H1 (cell line): Measurements from ENCODE around the gene NPHP4. TPM values are rescaled to one million over a fixed set of nuclear protein-coding genes. Genes with fewer than 3 reads are reported as not detected.

Experiments
- KDM1A ChIP-seq: fragments of 200-600, 300-600 bp; sonication (generic); IDR thresholded peaks from 2 replicates; pipeline ENCODE4 v1.7.1; 2016; ENCODE audit warnings: mild to moderate bottlenecking, low read length, borderline replicate concordance
- TAF7 ChIP-seq: optimal IDR thresholded peaks from 2 replicates; pipeline ENCODE3; 2011; ENCODE audit warnings: low read depth, mild to moderate bottlenecking, inconsistent platforms, low read length, moderate library complexity, borderline replicate concordance
- polyA plus RNA-seq, 7 experiments: library from polyadenylated mRNA; depleted of rRNA in 3 of 7; stranded (reverse) in 5 of 7; unstranded in 2 of 7; fragments of >200 nt in 5 of 7; fragments of 200-250 nt in 2 of 7; gene quantifications; 1 replicate in 5 of 7; 2 replicates in 1 of 7; 4 replicates in 1 of 7; pipeline versions ENCODE4 v1.2.1 to v1.2.3, GENCODE V29; 2011 to 2013; ENCODE audit warnings: missing spikeins in 2 of 7, mixed read lengths in 2 of 7
- total RNA-seq: library from RNA; stranded (reverse); fragmentation: NEBNext Ultra II Directional; extraction: Animal tissue kit (Norgen Biotek cat#: 25700); gene quantifications from 2 replicates; pipeline ENCODE4 v1.2.1, GENCODE V29; 2021

The NPHP4 gene
- total and polyA plus RNA-seq, 2 of the 8 experiments (the other 6 are each of a cell fraction or from before 2014, with no cell fraction given), result 5.8 to 14.0 TPM

GRCh38 chr1:5959087-5959486, 33.1 kb downstream of the NPHP4 start (continued):
- TF ChIP-seq KDM1A (no peak), TAF7 (no peak)
- TF ChIP-seq, all 59 proteins: peak for 0
